Stomach (tissue), 4 donors: ENCODE results near the gene SECISBP2L.

Experiments
- CTCF ChIP-seq, 7 experiments: fragments of 450-650 bp in 4 of 7; fragments of 200-600 bp in 3 of 7; sonication (generic) in 3 of 7; IDR thresholded peaks; one replicate each; pipeline ENCODE4 v1.5.1; 2016 to 2019; ENCODE audit warnings: antibody characterized with exemption in 7 of 7, control low read depth in 2 of 7, mild to moderate bottlenecking in 1 of 7
- EP300 ChIP-seq: sonication (generic); formaldehyde crosslinking; IDR thresholded peaks from one replicate; pipeline ENCODE4 v1.6.1; 2017; ENCODE audit warnings: antibody characterized with exemption
- POLR2AphosphoS5 ChIP-seq, 3 donors: sonication (generic); formaldehyde crosslinking; IDR thresholded peaks; one replicate each; pipeline ENCODE4 v1.6.1; 2016; ENCODE audit warnings: antibody characterized with exemption in 3 of 3

GRCh38 chr15:49064884-49065283 lies 18.6 kb upstream of the SECISBP2L start:
- TF ChIP-seq CTCF (IDR thresholded peaks at IDR 0.05): no peak
- TF ChIP-seq EP300: no peak
- no peak for TF ChIP-seq POLR2AphosphoS5 (IDR thresholded peaks at IDR 0.05)
